Endothelial cell of umbilical vein (primary cell): ENCODE results near the gene AGTPBP1. TPM values are rescaled to one million over a fixed set of nuclear protein-coding genes. Genes with fewer than 3 reads are reported as not detected.

ENCODE experiments used
- BruUV-seq: library from RNA; stranded (reverse); fragments of 400-500 nt; replicated peaks from 2 replicates; lab custom pipeline; 2021; lab: Mats Ljungman, UMichigan
- CTCF ChIA-PET: fragments of 300-600, 350-600 bp; sonication (Branson Sonifier 250); formaldehyde crosslinking; loops from one replicate; lab custom pipeline; 2021; ENCODE audit warnings: antibody characterized with exemption, inconsistent platforms; lab: Charles Lee
- POLR2A ChIA-PET: fragments of 300-600, 350-600 bp; sonication (Branson Sonifier 250); formaldehyde crosslinking; loops from one replicate; lab custom pipeline; 2021; ENCODE audit warnings: antibody characterized with exemption, inconsistent platforms; lab: Charles Lee
- DNase-seq: peaks from one replicate; pipeline ENCODE4 v3.0.0-alpha.2; 2011; ENCODE audit warnings: low read depth, low spot score
- FAIRE-seq: peaks from 2 replicates; lab custom pipeline; 2011; peaks lifted over from hg19 to GRCh38; lab: Jason Lieb, UNC
- H2AFZ ChIP-seq: 2 replicates; pipeline ENCODE4 v1.6.0; 2012; ENCODE audit warnings: low read depth, low read length, control low read depth, inconsistent platforms
- H3K27ac ChIP-seq: 2 replicates; pipeline ENCODE4 v1.5.1; 2011; ENCODE audit warnings: low read depth, mild to moderate bottlenecking, control low read depth, low read length, moderate library complexity; ENCODE audit not compliant: insufficient read depth
- H3K27me3 ChIP-seq, 2 experiments: 2 replicates each; pipeline versions ENCODE4 v1.6.0 to v1.6.1; 2011; ENCODE audit warnings: low read length in 2 of 2, mixed read lengths in 1 of 2; ENCODE audit not compliant: control insufficient read depth in 2 of 2, insufficient read depth in 2 of 2
- H3K36me3 ChIP-seq, 2 experiments: 2 replicates in 1 of 2; 3 replicates in 1 of 2; pipeline ENCODE4 v1.5.1; 2011; ENCODE audit warnings: low read length in 2 of 2, mild to moderate bottlenecking in 1 of 2, moderate library complexity in 1 of 2; ENCODE audit not compliant: control insufficient read depth in 2 of 2, insufficient read depth in 2 of 2; ENCODE audit errors: extremely low read depth in 1 of 2
- H3K4me1 ChIP-seq: 3 replicates; pipeline ENCODE4 v1.5.1; 2011; ENCODE audit warnings: mild to moderate bottlenecking, low read length; ENCODE audit not compliant: control insufficient read depth, insufficient read depth; ENCODE audit errors: extremely low read depth
- H3K4me2 ChIP-seq: 2 replicates; pipeline ENCODE4 v1.6.1; 2011; ENCODE audit warnings: low read length, control low read depth, mixed read lengths; ENCODE audit not compliant: insufficient read depth
- H3K4me3 ChIP-seq, 3 experiments: fragments of 200-600 bp in 1 of 3; sonication (generic), shearing (Covaris generic) in 1 of 3; replicated peaks in 1 of 3; 2 replicates each; pipeline ENCODE4 v1.5.1; 2011 to 2016; ENCODE audit warnings: control low read depth in 3 of 3, low read length in 3 of 3, mild to moderate bottlenecking in 2 of 3, inconsistent platforms in 1 of 3, low read depth in 1 of 3, moderate library complexity in 1 of 3; ENCODE audit not compliant: insufficient read depth in 1 of 3
- H3K79me2 ChIP-seq: 2 replicates; pipeline ENCODE4 v1.6.0; 2012; ENCODE audit warnings: low read length, inconsistent platforms; ENCODE audit not compliant: control insufficient read depth, insufficient read depth
- H3K9ac ChIP-seq: replicated peaks from 2 replicates; pipeline ENCODE3; 2011; ENCODE audit warnings: low read length, control low read depth; ENCODE audit not compliant: insufficient read depth; ENCODE audit errors: extremely low read depth
- H3K9me1 ChIP-seq: replicated peaks from 3 replicates; pipeline ENCODE4 v1.6.0; 2011; ENCODE audit warnings: mild to moderate bottlenecking, low read length; ENCODE audit not compliant: control insufficient read depth, insufficient read depth; ENCODE audit errors: extremely low read depth
- H3K9me3 ChIP-seq: replicated peaks from 2 replicates; pipeline ENCODE4 v1.5.1; 2012; ENCODE audit warnings: low read length, inconsistent platforms; ENCODE audit not compliant: control insufficient read depth, insufficient read depth
- H4K20me1 ChIP-seq: replicated peaks from 2 replicates; pipeline ENCODE3; 2011; ENCODE audit warnings: mild to moderate bottlenecking, low read length; ENCODE audit not compliant: control insufficient read depth, insufficient read depth; ENCODE audit errors: extremely low read depth
- EZH2 ChIP-seq: IDR thresholded peaks from 2 replicates; pipeline ENCODE4 v1.6.1; 2012; ENCODE audit warnings: borderline replicate concordance, low read depth, mild to moderate bottlenecking, moderate library complexity, low read length, inconsistent platforms; ENCODE audit not compliant: severe bottlenecking
- FOS ChIP-seq: IDR thresholded peaks from 2 replicates; pipeline ENCODE4 v1.6.1; 2011; ENCODE audit warnings: mild to moderate bottlenecking, low read length, moderate library complexity, borderline replicate concordance; ENCODE audit not compliant: insufficient read depth
- GATA2 ChIP-seq: IDR thresholded peaks from 2 replicates; pipeline ENCODE4 v1.7.0; 2011; ENCODE audit warnings: low read depth, mild to moderate bottlenecking, moderate library complexity, mixed read lengths, low read length; ENCODE audit not compliant: insufficient read length, insufficient read depth
- JUN ChIP-seq: IDR thresholded peaks from 2 replicates; pipeline ENCODE4 v1.6.1; 2011; ENCODE audit warnings: borderline replicate concordance, low read depth; ENCODE audit not compliant: insufficient read length, insufficient read depth
- MYC ChIP-seq: IDR thresholded peaks from one replicate; pipeline ENCODE4 v1.6.1; 2011; ENCODE audit warnings: mild to moderate bottlenecking, low read depth, low read length
- POLR2A ChIP-seq: IDR thresholded peaks from 2 replicates; pipeline ENCODE4 v1.6.1; 2012; ENCODE audit warnings: low read depth, mild to moderate bottlenecking, control low read depth, low read length
- POLR2AphosphoS5 ChIP-seq: IDR thresholded peaks from 2 replicates; pipeline ENCODE4 v1.6.1; 2012; ENCODE audit warnings: low read depth, mild to moderate bottlenecking, control low read depth, low read length, moderate library complexity; ENCODE audit not compliant: insufficient read depth
- dilution Hi-C: fragments of 300-500 bp; cut with MboI; formaldehyde crosslinking; loops from one replicate; pipeline ENCODE4 v1.15.0; 2019; ENCODE audit warnings: low sequenced_read_pairs; ENCODE audit not compliant: extremely low pct_ligation_motif_present
- intact Hi-C: fragments of 100-400 bp; cut with micrococcal nuclease; formaldehyde crosslinking; loops from one replicate; pipeline ENCODE4 v1.10.0; 2022
- polyA plus RNA-seq, 4 experiments: library from polyadenylated mRNA; depleted of rRNA in 3 of 4; stranded (reverse) in 3 of 4; unstranded in 1 of 4; fragments of >200 nt; gene quantifications; 2 replicates each; pipeline versions ENCODE4 v1.2.1 to v1.2.3, GENCODE V29; 2011 to 2012; ENCODE audit warnings: missing spikeins in 1 of 4
- total RNA-seq: library from RNA; stranded (reverse); gene quantifications from 2 replicates; pipeline ENCODE4 v1.2.3, GENCODE V29; 2021
- TF ChIP-seq, protein P1 (sequence below): IDR thresholded peaks from 2 replicates; pipeline ENCODE4 v1.6.1; 2011; ENCODE audit not compliant: insufficient read depth, insufficient read length
- TF ChIP-seq, protein P2 (sequence below), 2 donors: IDR thresholded peaks; 1 replicate in 1 of 2; 2 replicates in 1 of 2; pipeline ENCODE4 v1.5.1; 2011; ENCODE audit warnings: low read length in 2 of 2, mild to moderate bottlenecking in 2 of 2, moderate library complexity in 2 of 2, control low read depth in 1 of 2, inconsistent platforms in 1 of 2, low read depth in 1 of 2; ENCODE audit not compliant: insufficient read depth in 1 of 2; ENCODE audit errors: extremely low read depth in 1 of 2

Gene AGTPBP1
- total and polyA plus RNA-seq, 2 donors (not counting 3 experiments of a cell fraction or from before 2014, with no cell fraction given), result 4.2 to 18.4 TPM

DNA sequence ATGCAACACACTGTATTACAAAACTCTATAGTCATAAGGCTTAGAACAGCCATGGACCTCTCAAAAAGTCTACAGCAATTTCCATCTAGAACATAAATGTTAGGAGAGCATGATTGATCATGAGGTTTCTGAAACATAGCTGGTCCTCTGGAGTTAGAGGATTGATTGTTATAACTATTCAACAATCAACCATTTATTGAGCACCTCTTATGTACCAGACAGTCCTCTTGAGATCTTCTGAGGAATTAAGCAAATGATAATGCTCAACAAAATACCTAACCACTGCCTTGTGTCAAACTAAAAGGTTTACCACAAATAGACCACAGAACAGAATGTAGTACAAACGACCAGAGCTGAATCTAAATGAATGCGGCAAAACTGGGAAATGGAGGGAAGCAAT is 3.4 kb upstream of the AGTPBP1 start:
- DNase-seq, result no peak
- POLR2A ChIA-PET, result no interaction called here
- Histone ChIP-seq H4K20me1 (no peaks in the 10 kb centered on the region), H2AFZ (no peak overlapping the region), H3K27me3 (peaks cover 11 to 22% of the 10 kb centered on the region in 2 experiments), H3K4me2 (no peak overlapping the region), H3K27ac (no peak overlapping the region), H3K36me3 (no peaks in the 10 kb centered on the region), H3K4me3 (no peak overlapping the region), H3K9me3 (no peaks in the 10 kb centered on the region), H3K9ac (no peak overlapping the region), H3K4me1 (peaks cover 12% of the 10 kb centered on the region), H3K9me1 (no peaks in the 10 kb centered on the region), H3K79me2 (peaks cover 4% of the 10 kb centered on the region)
- CTCF ChIA-PET, result interaction anchor here (0.5 to 1.3 kb wide), 2 partner anchors 485 to 1348 kb away, joined by 3 to 4 read pairs; no protein-coding TSS in a partner anchor
- TF ChIP-seq POLR2AphosphoS5 (no peak), FOS (no peak)
- TF ChIP-seq, protein P1, sequence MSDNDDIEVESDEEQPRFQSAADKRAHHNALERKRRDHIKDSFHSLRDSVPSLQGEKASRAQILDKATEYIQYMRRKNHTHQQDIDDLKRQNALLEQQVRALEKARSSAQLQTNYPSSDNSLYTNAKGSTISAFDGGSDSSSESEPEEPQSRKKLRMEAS, result no peak
- dilution Hi-C loops (no loop called here), intact Hi-C loops (loop anchor here (10.0 kb wide), 1 partner anchor 1200 kb away; the partner anchor contains the start of gene GAS1)
- no peak for FAIRE-seq
- no TSS peak for BruUV-seq

DNA sequence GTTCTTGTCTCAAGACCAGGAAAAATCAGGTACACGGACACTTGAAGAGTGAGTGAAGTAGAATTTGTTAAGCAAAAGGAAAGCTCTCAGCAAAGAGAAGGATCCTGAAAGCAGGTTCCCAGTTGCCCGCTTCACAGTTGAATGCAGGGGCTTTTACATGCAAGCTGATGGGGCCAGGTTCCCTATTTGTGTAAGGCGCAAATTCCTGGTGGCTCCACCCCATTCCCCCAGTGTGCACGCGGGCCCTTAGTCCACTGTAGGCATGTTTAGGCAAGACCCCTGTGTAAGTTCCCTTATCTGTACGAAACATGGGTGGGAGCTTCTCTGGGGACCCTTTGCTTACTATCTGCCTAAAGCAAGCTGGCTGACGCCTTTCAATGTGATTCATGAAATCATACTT is 2.7 kb upstream of the AGTPBP1 start:
- Histone ChIP-seq H3K4me3 (no peak overlapping the region), H3K27ac (no peak overlapping the region), H2AFZ (no peak overlapping the region), H3K36me3 (no peaks in the 10 kb centered on the region), H3K4me1 (peaks cover 15% of the 10 kb centered on the region), H3K9ac (no peak overlapping the region), H3K4me2 (no peak overlapping the region), H3K27me3 (peaks cover 11 to 22% of the 10 kb centered on the region in 2 experiments), H3K79me2 (peaks cover 7% of the 10 kb centered on the region), H3K9me1 (no peaks in the 10 kb centered on the region), H4K20me1 (no peaks in the 10 kb centered on the region), H3K9me3 (no peaks in the 10 kb centered on the region)
- FAIRE-seq, result no peak
- dilution Hi-C loops, result no loop called here
- DNase-seq, result no peak
- BruUV-seq, result no TSS peak
- intact Hi-C loops, result loop anchor here (5.0 to 10.0 kb wide), 4 partner anchors 353 to 1200 kb away; partner anchors contain the start of genes GAS1, GOLM1 and TUT7
- no peak for TF ChIP-seq JUN
- TF ChIP-seq GATA2, result no peak
- no peak for TF ChIP-seq MYC
- TF ChIP-seq FOS, result no peak
- TF ChIP-seq POLR2A, result no peak
- TF ChIP-seq POLR2AphosphoS5, result no peak
- no peak for TF ChIP-seq EZH2
- TF ChIP-seq, protein P2, sequence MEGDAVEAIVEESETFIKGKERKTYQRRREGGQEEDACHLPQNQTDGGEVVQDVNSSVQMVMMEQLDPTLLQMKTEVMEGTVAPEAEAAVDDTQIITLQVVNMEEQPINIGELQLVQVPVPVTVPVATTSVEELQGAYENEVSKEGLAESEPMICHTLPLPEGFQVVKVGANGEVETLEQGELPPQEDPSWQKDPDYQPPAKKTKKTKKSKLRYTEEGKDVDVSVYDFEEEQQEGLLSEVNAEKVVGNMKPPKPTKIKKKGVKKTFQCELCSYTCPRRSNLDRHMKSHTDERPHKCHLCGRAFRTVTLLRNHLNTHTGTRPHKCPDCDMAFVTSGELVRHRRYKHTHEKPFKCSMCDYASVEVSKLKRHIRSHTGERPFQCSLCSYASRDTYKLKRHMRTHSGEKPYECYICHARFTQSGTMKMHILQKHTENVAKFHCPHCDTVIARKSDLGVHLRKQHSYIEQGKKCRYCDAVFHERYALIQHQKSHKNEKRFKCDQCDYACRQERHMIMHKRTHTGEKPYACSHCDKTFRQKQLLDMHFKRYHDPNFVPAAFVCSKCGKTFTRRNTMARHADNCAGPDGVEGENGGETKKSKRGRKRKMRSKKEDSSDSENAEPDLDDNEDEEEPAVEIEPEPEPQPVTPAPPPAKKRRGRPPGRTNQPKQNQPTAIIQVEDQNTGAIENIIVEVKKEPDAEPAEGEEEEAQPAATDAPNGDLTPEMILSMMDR (IDR thresholded peaks at IDR 0.05; ENCODE audit: extremely low read depth in 1 of 2, insufficient read depth in 1 of 2, low read depth in 1 of 2, low read length in 2 of 2), result no peak
- TF ChIP-seq, protein P1, result no peak
- ChIA-PET POLR2A (no interaction called here), CTCF (interaction anchor here (0.5 to 1.3 kb wide), 2 partner anchors 485 to 1347 kb away, joined by 3 to 4 read pairs; no protein-coding TSS in a partner anchor)
